K562 (cell line): ENCODE measurements around the gene CUTA. TPM values are rescaled to one million over a fixed set of nuclear protein-coding genes. Genes with fewer than 3 reads are reported as not detected.

Experiments used
- ASH1L ChIP-seq: fragments of 450-650 bp; IDR thresholded peaks from 2 replicates; pipeline ENCODE4 v1.6.1; 2018; ENCODE audit warnings: borderline replicate concordance, mild to moderate bottlenecking, low read depth; ENCODE audit not compliant: partially characterized antibody
- CBX3 ChIP-seq, 2 experiments: IDR thresholded peaks; 1 replicate in 1 of 2; 2 replicates in 1 of 2; pipeline ENCODE4 v1.6.1; 2012; ENCODE audit warnings: inconsistent platforms in 2 of 2, low read length in 2 of 2, borderline replicate concordance in 1 of 2, control low read depth in 1 of 2
- EWSR1 ChIP-seq: fragments of 450-650 bp; IDR thresholded peaks from 2 replicates; pipeline ENCODE4 v1.6.1; 2018; ENCODE audit warnings: borderline replicate concordance, mild to moderate bottlenecking, low read depth, moderate library complexity; ENCODE audit not compliant: partially characterized antibody
- MTA2 ChIP-seq: fragments of 450-650 bp; IDR thresholded peaks from 2 replicates; pipeline ENCODE4 v1.6.1; 2016; ENCODE audit warnings: low read depth
- NR4A1 ChIP-seq, 2 experiments: fragments of 250-450 bp in 1 of 2; fragments of 450-650 bp in 1 of 2; sonication (Bioruptor Pico) in 1 of 2; IDR thresholded peaks; 2 replicates each; pipeline versions ENCODE4 v1.4.0 to v1.6.1; 2016 to 2020; ENCODE audit warnings: mild to moderate bottlenecking in 2 of 2, missing compliant biosample characterization in 1 of 2, missing genetic modification characterization in 1 of 2, moderate library complexity in 1 of 2
- ZKSCAN8 ChIP-seq: fragments of 200-800 bp; sonication (Bioruptor generic); IDR thresholded peaks from 2 replicates; pipeline ENCODE4 v1.6.1; 2016; ENCODE audit warnings: missing genetic modification characterization, missing compliant biosample characterization
- ZNF253 ChIP-seq: fragments of 250-450 bp; sonication (Bioruptor Pico); conservative IDR thresholded peaks from 2 replicates; pipeline ENCODE4 v1.6.1; 2021; ENCODE audit warnings: mild to moderate bottlenecking
- ZNF384 ChIP-seq: IDR thresholded peaks from 2 replicates; pipeline ENCODE4 v1.6.1; 2012; ENCODE audit warnings: low read depth, low read length, improper control_type of control experiment
- polyA plus RNA-seq, 8 experiments: library from polyadenylated mRNA; depleted of rRNA in 4 of 8; stranded (reverse) in 5 of 8; unstranded in 3 of 8; fragments of >200 nt; fragmentation: Nextera tagmentation in 2 of 8; fragmentation: Illumina TruSeq in 1 of 8; extraction: Ambion mirVana in 2 of 8; extraction: Trizol in 1 of 8; gene quantifications; 2 replicates each; pipeline versions ENCODE4 v1.2.1 to v1.2.3, GENCODE V29; 2011 to 2014; ENCODE audit warnings: inconsistent platforms in 1 of 8, missing spikeins in 1 of 8
- total RNA-seq, 7 experiments: library from RNA; depleted of rRNA in 6 of 7; stranded (reverse); fragments of >200 nt in 6 of 7; fragmentation: Illumina TruSeq in 2 of 7; extraction: Trizol in 2 of 7; gene quantifications; 2 replicates each; pipeline versions ENCODE4 v1.2.1 to v1.2.3, GENCODE V29; 2011 to 2021; ENCODE audit warnings: low replicate concordance in 1 of 7
- TF ChIP-seq, protein P1 (sequence below): IDR thresholded peaks from 2 replicates; pipeline ENCODE4 v1.6.1; 2016; ENCODE audit warnings: missing genetic modification characterization, missing compliant biosample characterization
- TF ChIP-seq, protein P2 (sequence below): fragments of 200-800 bp; sonication (Bioruptor generic); IDR thresholded peaks from 2 replicates; pipeline ENCODE4 v1.6.1; 2017; ENCODE audit warnings: missing genetic modification characterization, missing compliant biosample characterization
- TF ChIP-seq, protein P3 (sequence below): fragments of 200-800 bp; sonication (Bioruptor generic); IDR thresholded peaks from 2 replicates; pipeline ENCODE4 v1.6.1; 2017; ENCODE audit warnings: missing genetic modification characterization, missing compliant biosample characterization
- TF ChIP-seq, protein P4 (sequence below), 2 experiments: fragments of 450-650 bp; IDR thresholded peaks; 2 replicates each; pipeline ENCODE4 v1.6.1; 2018; ENCODE audit warnings: mild to moderate bottlenecking in 2 of 2, low read depth in 1 of 2; ENCODE audit not compliant: partially characterized antibody in 2 of 2
- TF ChIP-seq, protein P5 (sequence below), 3 experiments: fragments of 200-800 bp in 1 of 3; sonication (Bioruptor generic) in 1 of 3; sonication (generic) in 1 of 3; formaldehyde crosslinking in 1 of 3; IDR thresholded peaks; 2 replicates each; pipeline versions ENCODE4 v1.6.1 to v1.8.0; 2016 to 2022; ENCODE audit warnings: mild to moderate bottlenecking in 2 of 3, missing compliant biosample characterization in 2 of 3, missing genetic modification characterization in 2 of 3, missing genetic modification reagents in 1 of 3

The CUTA gene
- total and polyA plus RNA-seq, 9 of the 15 experiments (the other 6 are each of a cell fraction or from before 2014, with no cell fraction given), result 166 to 682 (median 310) TPM

DNA sequence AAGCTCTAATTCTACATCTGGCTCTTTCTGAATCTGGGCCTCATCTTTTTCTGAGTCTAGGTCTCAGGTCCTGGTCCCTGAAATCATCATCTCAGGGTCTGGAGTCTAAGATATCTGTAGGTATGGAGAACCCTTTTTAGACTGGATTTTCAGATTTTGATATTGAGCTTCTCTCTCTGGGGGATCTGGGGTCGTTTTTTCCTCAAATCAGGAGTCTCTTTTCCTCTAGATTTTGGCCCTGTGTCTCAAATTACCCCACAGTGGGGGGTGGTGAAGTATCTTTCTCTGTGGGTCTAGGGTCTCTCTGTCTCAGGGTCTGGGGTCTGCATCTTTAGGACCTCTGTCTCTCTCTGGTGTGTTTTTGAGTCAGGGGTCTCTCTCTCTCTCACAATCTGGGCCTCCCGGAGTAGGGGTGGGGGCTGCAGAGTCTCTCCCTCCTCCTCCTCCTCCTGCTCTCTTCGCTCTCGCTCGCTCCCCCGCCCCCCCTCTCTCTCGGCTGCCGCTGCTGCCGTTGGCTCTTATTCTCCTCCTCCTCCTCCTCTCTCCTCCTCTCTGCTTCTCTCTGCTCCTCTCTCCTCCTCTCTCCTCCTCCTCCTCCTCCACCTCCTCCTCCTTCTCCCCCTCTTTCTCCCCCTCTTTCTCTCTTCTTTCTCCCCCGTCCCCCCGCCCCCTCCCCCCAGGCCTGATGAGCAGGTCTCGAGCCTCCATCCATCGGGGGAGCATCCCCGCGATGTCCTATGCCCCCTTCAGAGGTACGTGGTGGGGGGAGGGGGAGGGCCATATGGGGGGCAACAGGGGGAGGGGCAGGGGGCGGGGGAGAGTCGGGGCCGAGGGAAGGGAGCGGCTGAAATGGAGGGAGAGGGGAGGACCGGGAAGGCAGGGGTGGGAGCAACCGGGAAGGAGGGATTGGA lies 1.9 kb upstream of the CUTA start, which contains the start of gene SYNGAP1 (continued):
- TF ChIP-seq, protein P1, sequence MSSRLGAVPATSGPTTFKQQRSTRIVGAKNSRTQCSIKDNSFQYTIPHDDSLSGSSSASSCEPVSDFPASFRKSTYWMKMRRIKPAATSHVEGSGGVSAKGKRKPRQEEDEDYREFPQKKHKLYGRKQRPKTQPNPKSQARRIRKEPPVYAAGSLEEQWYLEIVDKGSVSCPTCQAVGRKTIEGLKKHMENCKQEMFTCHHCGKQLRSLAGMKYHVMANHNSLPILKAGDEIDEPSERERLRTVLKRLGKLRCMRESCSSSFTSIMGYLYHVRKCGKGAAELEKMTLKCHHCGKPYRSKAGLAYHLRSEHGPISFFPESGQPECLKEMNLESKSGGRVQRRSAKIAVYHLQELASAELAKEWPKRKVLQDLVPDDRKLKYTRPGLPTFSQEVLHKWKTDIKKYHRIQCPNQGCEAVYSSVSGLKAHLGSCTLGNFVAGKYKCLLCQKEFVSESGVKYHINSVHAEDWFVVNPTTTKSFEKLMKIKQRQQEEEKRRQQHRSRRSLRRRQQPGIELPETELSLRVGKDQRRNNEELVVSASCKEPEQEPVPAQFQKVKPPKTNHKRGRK, result peak; percentile 81
- TF ChIP-seq ZNF384 (no peak), ZKSCAN8 (no peak), EWSR1 (no peak), CBX3 (IDR thresholded peaks at IDR 0.05; ENCODE audit: borderline replicate concordance in 1 of 2, low read length in 2 of 2) (no peak), ZNF253 (no peak), MTA2 (no peak), NR4A1 (CRISPR knock-in tag; IDR thresholded peaks at IDR 0.05) (0 out of 2 replicates have a peak, but pooled peaks have one; percentile 16), NR4A1 (tag; IDR thresholded peaks at IDR 0.05) (no peak), ASH1L (no peak)
- TF ChIP-seq, protein P2, sequence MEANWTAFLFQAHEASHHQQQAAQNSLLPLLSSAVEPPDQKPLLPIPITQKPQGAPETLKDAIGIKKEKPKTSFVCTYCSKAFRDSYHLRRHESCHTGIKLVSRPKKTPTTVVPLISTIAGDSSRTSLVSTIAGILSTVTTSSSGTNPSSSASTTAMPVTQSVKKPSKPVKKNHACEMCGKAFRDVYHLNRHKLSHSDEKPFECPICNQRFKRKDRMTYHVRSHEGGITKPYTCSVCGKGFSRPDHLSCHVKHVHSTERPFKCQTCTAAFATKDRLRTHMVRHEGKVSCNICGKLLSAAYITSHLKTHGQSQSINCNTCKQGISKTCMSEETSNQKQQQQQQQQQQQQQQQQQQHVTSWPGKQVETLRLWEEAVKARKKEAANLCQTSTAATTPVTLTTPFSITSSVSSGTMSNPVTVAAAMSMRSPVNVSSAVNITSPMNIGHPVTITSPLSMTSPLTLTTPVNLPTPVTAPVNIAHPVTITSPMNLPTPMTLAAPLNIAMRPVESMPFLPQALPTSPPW, result peak; percentile 84
- TF ChIP-seq, protein P3, sequence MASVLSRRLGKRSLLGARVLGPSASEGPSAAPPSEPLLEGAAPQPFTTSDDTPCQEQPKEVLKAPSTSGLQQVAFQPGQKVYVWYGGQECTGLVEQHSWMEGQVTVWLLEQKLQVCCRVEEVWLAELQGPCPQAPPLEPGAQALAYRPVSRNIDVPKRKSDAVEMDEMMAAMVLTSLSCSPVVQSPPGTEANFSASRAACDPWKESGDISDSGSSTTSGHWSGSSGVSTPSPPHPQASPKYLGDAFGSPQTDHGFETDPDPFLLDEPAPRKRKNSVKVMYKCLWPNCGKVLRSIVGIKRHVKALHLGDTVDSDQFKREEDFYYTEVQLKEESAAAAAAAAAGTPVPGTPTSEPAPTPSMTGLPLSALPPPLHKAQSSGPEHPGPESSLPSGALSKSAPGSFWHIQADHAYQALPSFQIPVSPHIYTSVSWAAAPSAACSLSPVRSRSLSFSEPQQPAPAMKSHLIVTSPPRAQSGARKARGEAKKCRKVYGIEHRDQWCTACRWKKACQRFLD (CRISPR knock-in tag), result peak; percentile 63; the same call in 1 of the 2 replicates
- TF ChIP-seq, protein P4, sequence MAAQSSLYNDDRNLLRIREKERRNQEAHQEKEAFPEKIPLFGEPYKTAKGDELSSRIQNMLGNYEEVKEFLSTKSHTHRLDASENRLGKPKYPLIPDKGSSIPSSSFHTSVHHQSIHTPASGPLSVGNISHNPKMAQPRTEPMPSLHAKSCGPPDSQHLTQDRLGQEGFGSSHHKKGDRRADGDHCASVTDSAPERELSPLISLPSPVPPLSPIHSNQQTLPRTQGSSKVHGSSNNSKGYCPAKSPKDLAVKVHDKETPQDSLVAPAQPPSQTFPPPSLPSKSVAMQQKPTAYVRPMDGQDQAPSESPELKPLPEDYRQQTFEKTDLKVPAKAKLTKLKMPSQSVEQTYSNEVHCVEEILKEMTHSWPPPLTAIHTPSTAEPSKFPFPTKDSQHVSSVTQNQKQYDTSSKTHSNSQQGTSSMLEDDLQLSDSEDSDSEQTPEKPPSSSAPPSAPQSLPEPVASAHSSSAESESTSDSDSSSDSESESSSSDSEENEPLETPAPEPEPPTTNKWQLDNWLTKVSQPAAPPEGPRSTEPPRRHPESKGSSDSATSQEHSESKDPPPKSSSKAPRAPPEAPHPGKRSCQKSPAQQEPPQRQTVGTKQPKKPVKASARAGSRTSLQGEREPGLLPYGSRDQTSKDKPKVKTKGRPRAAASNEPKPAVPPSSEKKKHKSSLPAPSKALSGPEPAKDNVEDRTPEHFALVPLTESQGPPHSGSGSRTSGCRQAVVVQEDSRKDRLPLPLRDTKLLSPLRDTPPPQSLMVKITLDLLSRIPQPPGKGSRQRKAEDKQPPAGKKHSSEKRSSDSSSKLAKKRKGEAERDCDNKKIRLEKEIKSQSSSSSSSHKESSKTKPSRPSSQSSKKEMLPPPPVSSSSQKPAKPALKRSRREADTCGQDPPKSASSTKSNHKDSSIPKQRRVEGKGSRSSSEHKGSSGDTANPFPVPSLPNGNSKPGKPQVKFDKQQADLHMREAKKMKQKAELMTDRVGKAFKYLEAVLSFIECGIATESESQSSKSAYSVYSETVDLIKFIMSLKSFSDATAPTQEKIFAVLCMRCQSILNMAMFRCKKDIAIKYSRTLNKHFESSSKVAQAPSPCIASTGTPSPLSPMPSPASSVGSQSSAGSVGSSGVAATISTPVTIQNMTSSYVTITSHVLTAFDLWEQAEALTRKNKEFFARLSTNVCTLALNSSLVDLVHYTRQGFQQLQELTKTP (IDR thresholded peaks at IDR 0.05; ENCODE audit: low read depth in 1 of 2, partially characterized antibody in 2 of 2), result no peak
- TF ChIP-seq, protein P5, sequence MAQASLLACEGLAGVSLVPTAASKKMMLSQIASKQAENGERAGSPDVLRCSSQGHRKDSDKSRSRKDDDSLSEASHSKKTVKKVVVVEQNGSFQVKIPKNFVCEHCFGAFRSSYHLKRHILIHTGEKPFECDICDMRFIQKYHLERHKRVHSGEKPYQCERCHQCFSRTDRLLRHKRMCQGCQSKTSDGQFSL (CRISPR knock-in tag; IDR thresholded peaks at IDR 0.05), result peak; percentile 80; the same call in 1 of the 2 replicates
- TF ChIP-seq, protein P5 (tag; IDR thresholded peaks at IDR 0.05), result no peak
